IPS-NIHi11 (cell line): ENCODE data around the gene SSX2IP.
"Not testable (repeated sequence)": the region's sequence is repeated elsewhere in the genome, so short reads cannot be mapped to it uniquely, and the experiment has no call there.

Experiments used
- DNase-seq: peaks from one replicate; pipeline ENCODE4 v3.0.0; 2012; ENCODE audit warnings: mixed read lengths, low spot score

The SSX2IP gene

GRCh38 chr1:84675106-84675505 lies 15.2 kb downstream of the SSX2IP start:
- DNase-seq = no peak

DNA sequence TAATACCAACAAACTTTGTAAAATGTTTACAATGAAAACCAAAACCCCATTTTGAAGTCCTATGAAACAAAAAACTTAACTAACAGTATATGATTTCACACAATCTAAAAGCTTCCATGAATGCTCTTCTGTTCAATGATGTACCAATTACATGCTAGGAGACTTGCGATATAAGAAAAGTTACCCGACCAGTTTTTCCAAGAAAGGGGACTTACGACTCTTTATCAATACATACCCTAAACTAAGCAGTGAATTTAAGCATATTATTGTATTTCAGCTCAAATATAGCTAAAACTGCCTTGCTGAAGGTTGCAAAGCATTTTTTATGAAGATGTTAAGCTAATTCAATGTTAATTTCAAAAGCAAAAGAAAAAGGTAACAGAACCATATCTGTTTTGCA lies 15.6 kb downstream of the SSX2IP start:
- DNase-seq = no peak

DNA sequence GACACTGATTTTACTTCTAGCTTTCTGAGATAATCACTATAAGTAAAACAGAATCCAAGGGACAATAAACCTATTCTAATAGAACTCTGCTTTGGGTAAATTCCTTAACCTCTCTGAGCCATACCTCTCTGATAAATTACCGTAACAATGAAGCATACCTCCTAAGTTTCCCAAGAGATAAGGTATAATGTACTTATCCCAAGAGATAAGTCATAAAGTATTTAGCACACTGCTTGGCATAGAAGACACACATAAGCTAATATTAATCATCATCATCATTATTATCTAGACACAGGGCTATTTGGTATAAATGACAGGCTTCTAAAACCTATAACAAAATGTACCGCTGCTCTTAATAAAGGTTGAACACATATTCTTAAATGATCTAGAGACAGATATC lies 16.2 kb downstream of the SSX2IP start:
- DNase-seq = no peak

GRCh38 chr1:84672080-84672854 lies 18.0 kb downstream of the SSX2IP start:
- DNase-seq = no peak

GRCh38 chr1:84669831-84670230 lies 20.4 kb downstream of the SSX2IP start:
- no peak for DNase-seq

DNA sequence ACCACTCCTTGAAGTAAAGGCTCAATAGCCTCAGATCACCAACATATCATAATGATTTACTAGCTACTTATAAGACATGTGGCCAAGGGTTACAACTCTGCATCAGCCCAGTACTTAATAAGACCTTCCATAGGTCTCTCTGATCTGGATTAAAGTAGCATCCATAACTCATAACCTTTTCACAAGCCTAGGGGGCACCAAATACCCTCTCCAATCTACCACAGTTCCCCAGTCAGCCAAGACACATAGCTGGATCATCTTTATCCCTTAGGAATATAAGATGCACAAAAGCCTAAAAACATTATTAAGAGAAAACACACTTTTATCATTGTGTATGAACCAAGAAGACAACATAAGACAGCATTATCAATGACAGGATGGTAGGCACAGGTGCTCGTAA lies 22.1 kb downstream of the SSX2IP start:
- no peak for DNase-seq

DNA sequence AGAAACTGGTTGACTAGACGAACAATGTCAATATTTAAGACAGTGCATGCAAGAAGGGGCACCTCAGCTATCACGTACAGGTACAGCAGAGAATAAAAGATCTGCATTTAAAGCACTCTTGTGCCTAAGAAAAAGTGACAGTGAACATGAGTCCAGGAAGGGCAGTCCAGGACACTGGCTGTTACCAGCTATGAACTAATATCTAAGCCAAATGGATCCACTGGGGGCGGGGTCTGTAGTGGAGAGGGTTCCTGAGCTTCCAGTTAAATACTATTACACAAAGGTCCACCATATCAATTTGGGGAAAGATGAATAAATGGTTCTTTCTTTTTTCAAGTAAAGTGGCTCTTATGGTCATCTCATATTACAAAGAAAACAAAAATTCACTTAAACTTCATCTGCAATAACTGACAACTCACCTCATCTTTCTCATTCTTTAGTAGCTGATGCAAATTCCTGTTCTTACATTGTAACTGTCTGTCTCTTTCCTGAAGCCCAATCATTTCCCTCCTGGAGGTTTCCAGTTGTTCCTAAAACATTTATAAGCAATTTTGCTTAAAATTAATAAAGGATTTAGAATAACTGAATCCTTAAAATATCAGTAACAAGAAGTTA lies 24.5 kb downstream of the SSX2IP start:
- no peak for DNase-seq

- DNase-seq = no peak
These were observed 37.1 kb downstream of the SSX2IP start for GRCh38 chr1:84653130-84653677.

GRCh38 chr1:84644472-84644871 lies 45.8 kb downstream of the SSX2IP start:
- DNase-seq = no peak

- no peak for DNase-seq
These were observed 47.1 kb downstream of the SSX2IP start for GRCh38 chr1:84643183-84643582.

GRCh38 chr1:84642774-84643173 lies 47.5 kb downstream of the SSX2IP start:
- no peak for DNase-seq

DNA sequence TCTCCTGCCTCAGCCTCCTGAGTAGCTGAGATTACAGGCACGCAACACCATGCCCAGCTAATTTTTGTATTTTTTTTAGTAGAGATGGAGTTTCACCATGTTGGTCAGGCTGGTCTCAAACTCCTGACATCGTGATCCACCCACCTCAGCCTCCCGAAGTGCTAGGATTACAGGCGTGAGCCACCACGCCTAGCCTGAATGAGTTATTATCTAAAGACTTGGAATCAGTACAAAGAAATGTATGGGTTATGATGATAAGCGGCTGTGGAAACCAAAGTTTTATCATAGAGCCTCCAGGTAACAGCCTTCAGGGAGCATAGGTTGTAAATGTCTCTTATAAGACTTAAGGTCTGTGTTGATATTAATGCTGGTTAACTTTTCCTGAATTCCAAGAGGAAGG lies 50.5 kb downstream of the SSX2IP start:
- DNase-seq = not testable (repeated sequence)

GRCh38 chr1:84635429-84635828 lies 54.8 kb downstream of the SSX2IP start:
- DNase-seq = no peak

GRCh38 chr1:84634536-84635205 lies 55.6 kb downstream of the SSX2IP start:
- DNase-seq = no peak

GRCh38 chr1:84632673-84633434 lies 57.4 kb downstream of the SSX2IP start:
- no peak for DNase-seq

GRCh38 chr1:84632137-84632536 lies 58.1 kb downstream of the SSX2IP start:
- no peak for DNase-seq

- no peak for DNase-seq
These were observed 65.4 kb downstream of the SSX2IP start for GRCh38 chr1:84624876-84625275.

DNA sequence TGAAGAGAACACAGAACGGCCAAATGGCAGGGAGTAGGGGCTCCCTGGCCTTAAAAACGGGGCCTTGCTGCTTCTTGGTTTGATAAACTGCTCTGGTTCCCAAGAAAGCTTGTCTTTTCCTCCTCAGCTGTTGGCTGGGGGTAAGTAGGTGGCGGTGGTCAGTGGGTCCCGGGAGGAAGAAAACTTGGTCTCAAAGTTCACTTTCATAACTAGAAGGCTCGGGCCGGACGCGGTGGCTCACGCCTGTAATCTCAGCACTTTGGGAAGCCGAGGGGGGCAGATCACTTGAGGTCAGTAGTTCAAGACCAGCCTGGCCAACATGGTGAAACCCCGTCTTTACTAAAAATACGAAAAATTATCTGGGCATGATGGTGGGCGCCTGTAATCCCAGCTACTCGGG lies 68.7 kb downstream of the SSX2IP start:
- no peak for DNase-seq

DNA sequence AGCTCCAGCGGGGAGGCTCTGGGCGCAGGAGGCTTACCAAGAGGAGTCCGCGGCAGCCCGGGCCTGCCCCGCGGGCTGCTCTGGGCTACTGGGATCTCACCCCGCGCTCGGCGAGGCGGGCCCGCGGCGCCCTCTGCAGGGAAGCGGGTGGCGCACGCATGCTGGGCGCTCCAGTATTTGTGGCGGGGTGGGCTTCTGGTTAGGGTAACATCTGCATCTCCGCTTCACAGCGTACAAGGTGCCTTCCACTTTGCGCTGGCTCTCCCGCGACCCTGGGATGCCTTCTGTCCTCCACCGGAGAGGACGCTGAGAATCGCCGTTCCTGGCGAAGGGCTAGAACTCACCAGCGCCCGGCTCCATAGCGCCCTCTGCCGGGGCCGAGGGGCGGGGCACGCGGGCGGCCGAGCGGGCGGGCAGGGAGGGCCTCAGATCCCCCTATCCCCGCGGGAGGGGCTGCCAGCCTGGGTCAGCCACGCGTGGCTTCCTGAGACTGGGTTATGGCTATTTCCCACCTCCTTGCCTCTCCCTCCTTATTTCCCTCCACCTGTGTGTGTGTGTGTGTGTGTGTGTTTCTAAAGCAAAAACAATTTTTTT lies 69.4 kb downstream of the SSX2IP start:
- peak; percentile 93 for DNase-seq

DNA sequence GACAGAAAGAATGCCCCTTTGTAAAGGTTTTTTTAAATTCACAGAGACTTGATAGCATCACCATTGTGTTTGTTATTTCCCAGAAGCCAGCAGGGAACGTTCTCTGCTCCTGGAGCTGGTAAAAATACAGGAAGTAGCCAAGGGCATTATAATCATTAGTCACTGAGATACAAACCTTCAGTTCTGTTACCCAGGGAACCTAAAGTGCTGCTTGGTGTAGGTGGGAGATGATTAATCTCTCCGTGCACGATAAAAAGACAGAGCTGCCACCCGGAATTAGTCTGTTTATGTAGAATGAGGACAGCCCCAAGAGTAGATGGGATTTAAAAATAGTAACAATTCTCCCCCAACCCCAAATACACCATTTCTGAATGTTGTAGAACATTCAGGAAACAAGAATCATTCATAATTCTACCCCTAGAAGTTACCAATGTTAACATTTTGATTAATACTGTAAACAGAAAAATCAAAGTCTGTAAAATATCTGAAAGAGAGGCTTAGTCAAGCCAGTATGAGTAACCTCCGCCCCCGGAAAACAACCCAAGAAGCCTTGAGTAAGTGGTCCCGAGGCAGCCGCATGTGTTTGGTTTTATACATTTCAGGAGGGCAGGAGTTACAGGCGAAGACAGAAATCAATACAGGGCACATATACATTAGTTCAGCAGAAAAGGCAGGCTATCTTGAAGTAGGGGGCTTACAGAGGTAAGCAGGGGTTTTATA lies 70.7 kb downstream of the SSX2IP start:
- no peak for DNase-seq

- no peak for DNase-seq
These were observed 72.9 kb downstream of the SSX2IP start for GRCh38 chr1:84617349-84617748.
